Panc1 (cell line): ENCODE measurements around the gene C1RL. TPM values are rescaled to one million over a fixed set of nuclear protein-coding genes. Genes with fewer than 3 reads are reported as not detected.
"Not testable (repeated sequence)": the region's sequence is repeated elsewhere in the genome, so short reads cannot be mapped to it uniquely, and the experiment has no call there.

Experiments used
- ATAC-seq: fragments of 200-7000 bp; cut with Tn5 transposase; 2 replicates; pipeline ENCODE4 v1.9.1; 2020; ENCODE audit warnings: mild to moderate bottlenecking, moderate library complexity
- BruUV-seq: library from RNA; stranded (reverse); fragments of 400-500 nt; replicated peaks from 2 replicates; lab custom pipeline; 2021; lab: Mats Ljungman, UMichigan
- CTCF ChIA-PET: fragments of 300-600 bp; sonication (Branson Sonifier 250); formaldehyde crosslinking; loops from one replicate; lab custom pipeline; 2022; ENCODE audit warnings: antibody characterized with exemption; lab: Charles Lee
- POLR2A ChIA-PET: fragments of 300-600 bp; sonication (Branson Sonifier 250); formaldehyde crosslinking; loops from one replicate; lab custom pipeline; 2022; ENCODE audit warnings: antibody characterized with exemption; lab: Charles Lee
- DNase-seq: peaks from one replicate; pipeline ENCODE4 v3.0.0-alpha.2; 2010; ENCODE audit warnings: low read depth, low spot score
- H3K27ac ChIP-seq: 2 replicates; pipeline ENCODE4 v1.5.1; 2011; ENCODE audit warnings: mild to moderate bottlenecking, low read length, inconsistent platforms
- H3K27me3 ChIP-seq: fragments of 200-500 bp; sonication (Bioruptor generic); 2 replicates; pipeline ENCODE4 v1.6.0; 2014; ENCODE audit warnings: low read length, inconsistent platforms; ENCODE audit not compliant: control insufficient read depth, insufficient read depth
- H3K36me3 ChIP-seq: fragments of 200-500 bp; sonication (Bioruptor generic); 2 replicates; pipeline ENCODE4 v1.5.1; 2014; ENCODE audit warnings: inconsistent platforms, mild to moderate bottlenecking, low read length, moderate library complexity; ENCODE audit not compliant: control insufficient read depth, insufficient read depth
- H3K4me1 ChIP-seq: 2 replicates; pipeline ENCODE4 v1.5.1; 2011; ENCODE audit warnings: inconsistent platforms, mild to moderate bottlenecking, low read length, moderate library complexity; ENCODE audit not compliant: control insufficient read depth, insufficient read depth
- H3K4me3 ChIP-seq, 2 experiments: 2 replicates each; pipeline ENCODE4 v1.5.1; 2011 to 2012; ENCODE audit warnings: low read depth in 2 of 2, low read length in 2 of 2, mild to moderate bottlenecking in 2 of 2, inconsistent platforms in 1 of 2, moderate library complexity in 1 of 2
- H3K9me3 ChIP-seq: fragments of 200-500 bp; sonication (Bioruptor generic); 2 replicates; pipeline ENCODE4 v1.5.1; 2014; ENCODE audit warnings: low read depth, mild to moderate bottlenecking, inconsistent platforms, low read length, moderate library complexity; ENCODE audit not compliant: control insufficient read depth, insufficient read depth
- CTCF ChIP-seq: fragments of 450-650 bp; IDR thresholded peaks from 2 replicates; pipeline ENCODE4 v1.5.1; 2017; ENCODE audit warnings: mild to moderate bottlenecking
- POLR2AphosphoS5 ChIP-seq: IDR thresholded peaks from 2 replicates; pipeline ENCODE4 v1.6.1; 2012; ENCODE audit warnings: mild to moderate bottlenecking, low read depth, low read length, moderate library complexity
- REST ChIP-seq, 2 experiments: IDR thresholded peaks; 2 replicates each; pipeline ENCODE4 v1.6.1; 2011 to 2012; ENCODE audit warnings: low read depth in 2 of 2, control low read depth in 1 of 2, low read length in 1 of 2, mild to moderate bottlenecking in 1 of 2, moderate library complexity in 1 of 2; ENCODE audit not compliant: insufficient read depth in 1 of 2
- SIN3A ChIP-seq: IDR thresholded peaks from 2 replicates; pipeline ENCODE4 v1.6.1; 2012; ENCODE audit warnings: low read depth, mild to moderate bottlenecking, low read length, moderate library complexity, borderline replicate concordance; ENCODE audit not compliant: insufficient read depth
- TCF7L2 ChIP-seq: IDR thresholded peaks from 2 replicates; pipeline ENCODE4 v1.6.1; 2011; ENCODE audit warnings: mild to moderate bottlenecking, low read depth, low read length, inconsistent platforms
- in situ Hi-C: cut with HindIII; loops from 2 replicates; pipeline ENCODE4 v1.10.0; 2016; ENCODE audit warnings: low sequenced_read_pairs, low pct_unique_long_range_greater_than_20kb
- intact Hi-C: fragments of 100-400 bp; cut with micrococcal nuclease; formaldehyde crosslinking; loops from one replicate; pipeline ENCODE4 v1.10.0; 2022; ENCODE audit not compliant: unreplicated experiment
- total RNA-seq: library from RNA; stranded (reverse); gene quantifications from one replicate; pipeline ENCODE4 v1.2.1, GENCODE V29; 2021; ENCODE audit not compliant: unreplicated experiment

C1RL gene
- total RNA-seq, 1 experiment from 2014 or later = 10.7 TPM

- ATAC-seq, BruUV-seq, in situ Hi-C loops, H3K27me3 ChIP-seq, H3K4me3 ChIP-seq, H3K27ac ChIP-seq, DNase-seq, H3K36me3 ChIP-seq, CTCF ChIA-PET, POLR2A ChIA-PET, intact Hi-C loops, H3K9me3 ChIP-seq, H3K4me1 ChIP-seq: not testable (repeated sequence)
Measured at GRCh38 chr12:7049445-7049951, 59.5 kb downstream of the C1RL start.

GRCh38 chr12:7047306-7047705 lies 61.7 kb downstream of the C1RL start:
- CTCF ChIA-PET = no interaction called here
- no peaks in the 10 kb centered on the region for H3K9me3 ChIP-seq
- H3K27me3 ChIP-seq = no peaks in the 10 kb centered on the region

More at GRCh38 chr12:7047306-7047705, 61.7 kb downstream of the C1RL start:
- H3K27ac ChIP-seq = no peak overlapping the region
- in situ Hi-C loops (no loop called here), intact Hi-C loops (no loop called here)
- H3K4me1 ChIP-seq = no peaks in the 10 kb centered on the region
- BruUV-seq = no TSS peak
- TF ChIP-seq POLR2AphosphoS5 (no peak), REST (IDR thresholded peaks at IDR 0.05; ENCODE audit: insufficient read depth in 1 of 2, low read depth in 2 of 2, low read length in 1 of 2) (no peak), SIN3A (no peak), TCF7L2 (no peak), CTCF (no peak)
- no peak overlapping the region for H3K4me3 ChIP-seq
- DNase-seq = no peak
- POLR2A ChIA-PET = no interaction called here
- ATAC-seq = no peak
- no peaks in the 10 kb centered on the region for H3K36me3 ChIP-seq
